Activated CD8-positive, alpha-beta T cell treated with anti-CD3 and anti-CD28 coated beads for 36 hours (primary cell): ENCODE data around the gene SLC2A13. TPM values are rescaled to one million over a fixed set of nuclear protein-coding genes. Genes with fewer than 3 reads are reported as not detected.
A peak's percentile ranks its signal among the peaks of the same experiment; 100 is the strongest.

ENCODE experiments used
- ATAC-seq: fragments of 200-7000 bp; cut with Tn5 transposase; one replicate; pipeline ENCODE4 v1.10.0; 2021; ENCODE audit warnings: mild to moderate bottlenecking, moderate library complexity
- CTCF ChIA-PET: fragments of 350-600 bp; sonication (Branson Sonifier 250); formaldehyde crosslinking; loops from one replicate; lab custom pipeline; 2021; ENCODE audit warnings: antibody characterized with exemption; lab: Charles Lee
- POLR2A ChIA-PET: fragments of 350-600 bp; sonication (Branson Sonifier 250); formaldehyde crosslinking; loops from one replicate; lab custom pipeline; 2021; ENCODE audit warnings: antibody characterized with exemption; lab: Charles Lee
- DNase-seq: peaks from one replicate; pipeline ENCODE4 v3.0.0-alpha.2; 2020
- H3K27ac Mint-ChIP-seq: one replicate; pipeline ENCODE4 v1.8.0; 2021; ENCODE audit warnings: mild to moderate bottlenecking, mixed read lengths
- H3K27me3 Mint-ChIP-seq: one replicate; pipeline ENCODE4 v1.8.0; 2021; ENCODE audit warnings: mixed read lengths
- H3K36me3 Mint-ChIP-seq: one replicate; pipeline ENCODE4 v1.8.0; 2021; ENCODE audit warnings: low read depth, mixed read lengths
- H3K4me1 Mint-ChIP-seq: one replicate; pipeline ENCODE4 v1.8.0; 2021; ENCODE audit warnings: low read depth, mixed read lengths
- H3K4me3 Mint-ChIP-seq: one replicate; pipeline ENCODE4 v1.8.0; 2021; ENCODE audit warnings: mild to moderate bottlenecking, moderate library complexity, mixed read lengths
- H3K9me3 Mint-ChIP-seq: one replicate; pipeline ENCODE4 v1.8.0; 2021; ENCODE audit warnings: mixed read lengths
- intact Hi-C: fragments of 100-400 bp; cut with micrococcal nuclease; formaldehyde crosslinking; loops from one replicate; pipeline ENCODE4 v1.10.0; 2022
- total RNA-seq, 2 experiments: library from RNA; stranded (reverse); gene quantifications; one replicate each; pipeline ENCODE4 v1.2.3, GENCODE V29; 2021
- TF ChIP-seq, protein P1 (sequence below): fragments of 200-600 bp; IDR thresholded peaks from one replicate; pipeline ENCODE4 v1.8.0; 2022; ENCODE audit warnings: antibody characterized with exemption, mild to moderate bottlenecking

The SLC2A13 gene
- total RNA-seq, 2 experiments from 2014 or later, result 9.0 to 9.3 TPM

DNA sequence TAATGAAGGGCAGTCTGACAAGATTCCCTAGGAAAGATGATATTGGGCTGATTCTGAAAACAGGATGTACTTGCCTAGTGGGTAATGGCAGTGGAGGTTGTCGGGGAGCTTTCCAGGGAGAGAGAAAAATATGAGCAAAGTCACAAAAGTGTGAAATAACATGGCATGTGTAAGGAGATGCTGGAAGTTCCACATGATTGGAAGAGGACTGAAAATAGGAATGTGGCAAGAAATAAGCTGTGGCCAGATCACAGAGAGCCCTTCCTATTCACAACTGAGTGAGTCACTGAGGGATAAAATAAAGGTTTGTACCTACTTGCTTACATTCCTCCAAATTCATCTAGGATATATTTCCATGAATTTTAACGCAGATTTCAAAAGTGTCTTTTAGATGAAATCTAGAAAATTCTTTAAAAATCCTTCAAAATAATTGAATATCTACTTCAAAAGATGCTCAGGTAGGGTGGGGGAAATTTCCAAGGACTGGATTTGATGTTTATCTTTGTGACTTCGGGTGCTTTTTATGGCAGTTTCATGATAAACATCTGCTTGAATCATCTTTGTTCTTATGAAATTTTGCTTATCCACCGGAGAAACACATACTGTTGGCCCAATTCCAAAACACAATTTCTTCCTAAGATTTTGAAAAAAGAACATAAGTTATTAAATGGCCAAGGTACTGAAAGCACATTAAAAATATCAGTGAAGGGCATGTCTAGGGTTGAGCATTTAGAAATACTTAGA, 36.3 kb upstream of the SLC2A13 start:
- ATAC-seq (no peak), DNase-seq (no peak)
- H3K36me3 Mint-ChIP-seq, result no peaks in the 10 kb centered on the region
- H3K9me3 Mint-ChIP-seq, result no peaks in the 10 kb centered on the region
- no peak overlapping the region for H3K27ac Mint-ChIP-seq
- TF ChIP-seq, protein P1, sequence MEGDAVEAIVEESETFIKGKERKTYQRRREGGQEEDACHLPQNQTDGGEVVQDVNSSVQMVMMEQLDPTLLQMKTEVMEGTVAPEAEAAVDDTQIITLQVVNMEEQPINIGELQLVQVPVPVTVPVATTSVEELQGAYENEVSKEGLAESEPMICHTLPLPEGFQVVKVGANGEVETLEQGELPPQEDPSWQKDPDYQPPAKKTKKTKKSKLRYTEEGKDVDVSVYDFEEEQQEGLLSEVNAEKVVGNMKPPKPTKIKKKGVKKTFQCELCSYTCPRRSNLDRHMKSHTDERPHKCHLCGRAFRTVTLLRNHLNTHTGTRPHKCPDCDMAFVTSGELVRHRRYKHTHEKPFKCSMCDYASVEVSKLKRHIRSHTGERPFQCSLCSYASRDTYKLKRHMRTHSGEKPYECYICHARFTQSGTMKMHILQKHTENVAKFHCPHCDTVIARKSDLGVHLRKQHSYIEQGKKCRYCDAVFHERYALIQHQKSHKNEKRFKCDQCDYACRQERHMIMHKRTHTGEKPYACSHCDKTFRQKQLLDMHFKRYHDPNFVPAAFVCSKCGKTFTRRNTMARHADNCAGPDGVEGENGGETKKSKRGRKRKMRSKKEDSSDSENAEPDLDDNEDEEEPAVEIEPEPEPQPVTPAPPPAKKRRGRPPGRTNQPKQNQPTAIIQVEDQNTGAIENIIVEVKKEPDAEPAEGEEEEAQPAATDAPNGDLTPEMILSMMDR, result no peak
- CTCF ChIA-PET, result no interaction called here
- POLR2A ChIA-PET, result no interaction called here
- H3K27me3 Mint-ChIP-seq, result peaks cover 4% of the 10 kb centered on the region
- peaks cover 6% of the 10 kb centered on the region for H3K4me1 Mint-ChIP-seq
- intact Hi-C loops, result no loop called here
- H3K4me3 Mint-ChIP-seq, result no peak overlapping the region

DNA sequence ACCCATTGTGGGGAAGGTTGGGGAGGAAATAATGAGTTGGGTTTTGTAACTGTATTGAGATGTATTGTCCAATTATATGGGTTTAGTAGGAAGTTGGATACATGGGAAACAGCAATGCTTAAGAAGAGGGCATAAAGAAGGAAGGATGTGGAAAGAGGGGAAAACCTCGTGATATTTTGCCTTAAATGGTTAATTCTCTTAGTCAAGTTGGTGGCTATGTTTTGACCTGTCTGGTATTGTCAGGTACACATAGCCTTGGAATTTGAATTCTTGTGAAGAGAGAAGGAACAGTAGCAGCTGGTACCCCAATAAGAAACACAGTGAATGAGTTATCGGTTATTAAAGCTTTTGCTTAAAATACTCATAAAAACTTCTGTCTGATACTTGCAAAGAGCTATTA, 32.6 kb upstream of the SLC2A13 start:
- no peak for DNase-seq
- no peak overlapping the region for H3K4me3 Mint-ChIP-seq
- POLR2A ChIA-PET, result no interaction called here
- H3K27me3 Mint-ChIP-seq, result peaks cover 4% of the 10 kb centered on the region
- H3K27ac Mint-ChIP-seq, result no peak overlapping the region
- TF ChIP-seq, protein P1, result no peak
- intact Hi-C loops, result no loop called here
- H3K9me3 Mint-ChIP-seq, result no peaks in the 10 kb centered on the region
- H3K36me3 Mint-ChIP-seq, result no peaks in the 10 kb centered on the region
- ATAC-seq, result no peak
- CTCF ChIA-PET, result no interaction called here
- peaks cover 6% of the 10 kb centered on the region for H3K4me1 Mint-ChIP-seq

DNA sequence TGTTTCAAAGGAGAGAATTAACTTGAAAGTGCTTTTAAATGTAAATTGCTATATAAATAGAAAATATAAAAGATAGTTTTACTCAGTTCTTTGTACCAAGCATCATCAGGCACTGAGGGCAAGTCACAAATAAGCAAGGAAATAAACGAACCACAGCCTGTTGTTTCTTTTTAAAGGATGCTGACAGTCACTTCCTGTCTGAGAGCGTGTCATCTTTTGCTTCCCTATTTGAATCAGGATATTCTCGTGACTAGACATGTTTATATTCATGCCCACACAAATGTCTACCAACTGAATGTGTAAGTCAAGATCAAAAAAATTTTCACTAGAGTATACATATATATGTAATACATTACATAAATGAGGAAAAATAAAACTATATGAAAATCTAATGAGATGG, 31.4 kb upstream of the SLC2A13 start:
- Mint-ChIP-seq H3K27ac (no peak overlapping the region), H3K4me1 (peaks cover 6% of the 10 kb centered on the region), H3K9me3 (no peaks in the 10 kb centered on the region), H3K27me3 (peaks cover 4% of the 10 kb centered on the region), H3K36me3 (no peaks in the 10 kb centered on the region), H3K4me3 (no peak overlapping the region)
- TF ChIP-seq, protein P1, result no peak
- peak; percentile 9 for DNase-seq
- ChIA-PET CTCF (no interaction called here), POLR2A (no interaction called here)
- intact Hi-C loops, result no loop called here
- ATAC-seq, result peak; percentile 80

DNA sequence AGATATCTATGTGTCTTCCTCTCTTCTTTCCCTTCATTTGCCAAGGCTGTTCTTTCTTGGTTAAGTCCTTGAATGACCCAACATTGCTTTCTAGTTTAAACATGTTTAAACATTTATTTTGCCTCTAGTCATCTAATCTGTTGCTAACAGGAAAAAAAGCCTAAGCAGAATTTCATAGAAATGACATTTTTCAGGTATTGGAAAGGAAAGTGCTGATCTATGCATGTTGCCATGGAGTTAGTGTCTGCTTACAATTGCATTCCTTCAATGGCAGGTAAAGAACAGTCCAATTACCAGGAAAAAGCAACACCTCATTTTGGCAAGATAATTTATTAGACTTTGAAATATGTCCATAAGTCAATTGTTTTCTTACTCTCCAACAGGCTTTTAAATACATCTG, 21.5 kb upstream of the SLC2A13 start:
- DNase-seq, result no peak
- H3K9me3 Mint-ChIP-seq, result no peaks in the 10 kb centered on the region
- no peak overlapping the region for H3K4me3 Mint-ChIP-seq
- ATAC-seq, result no peak
- intact Hi-C loops, result no loop called here
- no peaks in the 10 kb centered on the region for H3K36me3 Mint-ChIP-seq
- H3K4me1 Mint-ChIP-seq, result no peaks in the 10 kb centered on the region
- H3K27me3 Mint-ChIP-seq, result peaks cover 4% of the 10 kb centered on the region
- no peak overlapping the region for H3K27ac Mint-ChIP-seq
- POLR2A ChIA-PET, result no interaction called here
- TF ChIP-seq, protein P1, result no peak
- CTCF ChIA-PET, result interaction anchor here (1.1 kb wide), 1 partner anchor 21 kb away, joined by 3 read pairs; the partner anchor contains the start of gene SLC2A13

DNA sequence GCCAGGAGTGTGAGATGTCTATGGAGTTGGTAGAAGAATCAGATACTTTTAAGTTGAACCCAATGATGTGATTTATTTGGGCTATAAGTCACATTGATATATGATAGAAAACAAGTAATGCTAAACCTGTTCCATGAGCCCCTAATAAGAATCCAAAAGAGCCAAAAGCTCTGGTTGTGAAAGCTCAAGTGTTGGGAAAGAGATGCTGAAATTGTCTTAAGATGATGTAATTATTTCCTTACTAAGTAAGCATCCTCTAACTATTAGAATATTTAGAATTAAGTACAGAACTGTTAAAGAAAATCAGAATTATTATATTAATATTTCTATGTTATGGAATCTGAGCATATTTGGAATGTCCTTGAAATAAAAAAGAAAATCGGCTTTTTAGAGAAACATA, 17.6 kb upstream of the SLC2A13 start:
- no peaks in the 10 kb centered on the region for H3K36me3 Mint-ChIP-seq
- no peak for DNase-seq
- CTCF ChIA-PET, result interaction anchor here (1.2 to 1.7 kb wide), 2 partner anchors 16 to 30 kb away, joined by 4 to 9 read pairs; no protein-coding TSS in a partner anchor
- ATAC-seq, result no peak
- no peak overlapping the region for H3K27ac Mint-ChIP-seq
- H3K4me3 Mint-ChIP-seq, result no peak overlapping the region
- no peaks in the 10 kb centered on the region for H3K9me3 Mint-ChIP-seq
- intact Hi-C loops, result no loop called here
- POLR2A ChIA-PET, result interaction anchor here (0.6 kb wide), 1 partner anchor 315 kb away, joined by 3 read pairs; no protein-coding TSS in a partner anchor
- no peaks in the 10 kb centered on the region for H3K4me1 Mint-ChIP-seq
- TF ChIP-seq, protein P1, result no peak
- peaks cover 15% of the 10 kb centered on the region for H3K27me3 Mint-ChIP-seq
